GM23338 (cell line): ENCODE results near the gene OR10D3. TPM values are rescaled to one million over a fixed set of nuclear protein-coding genes. Genes with fewer than 3 reads are reported as not detected.

Experiments
- ATAC-seq: fragments of 200-7000 bp; cut with Tn5 transposase; 3 replicates; pipeline ENCODE4 v1.9.1; 2020
- DNase-seq: peaks from one replicate; pipeline ENCODE4 v3.0.0-alpha.2; 2015; ENCODE audit warnings: low spot score
- H2AFZ ChIP-seq: fragments of 200-600 bp; sonication (generic); 2 replicates; pipeline ENCODE4 v1.8.0; 2016; ENCODE audit warnings: antibody characterized with exemption, mild to moderate bottlenecking, moderate library complexity
- H3F3A ChIP-seq: fragments of 200-600 bp; sonication (generic); replicated peaks from 2 replicates; pipeline ENCODE4 v1.8.0; 2017; ENCODE audit warnings: antibody characterized with exemption, mixed run types, low read depth
- H3K27ac ChIP-seq: fragments of 200-600 bp; sonication (generic); 2 replicates; pipeline ENCODE4 v1.6.1; 2016; ENCODE audit warnings: low read depth
- H3K27me3 ChIP-seq: fragments of 200-600 bp; sonication (generic); 2 replicates; pipeline ENCODE4 v1.8.0; 2016; ENCODE audit warnings: mild to moderate bottlenecking, mixed run types, moderate library complexity; ENCODE audit not compliant: insufficient read depth
- H3K36me3 ChIP-seq: fragments of 200-600 bp; sonication (generic); 2 replicates; pipeline ENCODE4 v1.8.0; 2016; ENCODE audit warnings: mild to moderate bottlenecking; ENCODE audit not compliant: insufficient read depth
- H3K4me1 ChIP-seq: fragments of 200-600 bp; sonication (generic); 2 replicates; pipeline ENCODE4 v1.8.0; 2016; ENCODE audit warnings: mild to moderate bottlenecking, moderate library complexity; ENCODE audit not compliant: insufficient read depth
- H3K4me2 ChIP-seq: fragments of 200-600 bp; sonication (generic); 2 replicates; pipeline ENCODE4 v1.7.1; 2017; ENCODE audit warnings: mixed run types
- H3K4me3 ChIP-seq: fragments of 200-600 bp; sonication (generic); 2 replicates; pipeline ENCODE4 v1.6.1; 2016; ENCODE audit warnings: mixed run types
- H3K79me2 ChIP-seq: fragments of 200-600 bp; sonication (generic); replicated peaks from 2 replicates; pipeline ENCODE4 v1.8.0; 2017; ENCODE audit warnings: mild to moderate bottlenecking; ENCODE audit not compliant: insufficient read depth
- H3K9me2 ChIP-seq: fragments of 200-600 bp; sonication (generic); 2 replicates; pipeline ENCODE4 v1.8.0; 2017; ENCODE audit not compliant: insufficient read depth
- H4K20me1 ChIP-seq: fragments of 200-600 bp; sonication (generic); replicated peaks from 2 replicates; pipeline ENCODE4 v1.8.0; 2017; ENCODE audit warnings: mild to moderate bottlenecking; ENCODE audit not compliant: insufficient read depth
- H3K27ac Mint-ChIP-seq: 2 replicates; pipeline ENCODE4 v1.8.0; 2020; ENCODE audit warnings: inconsistent platforms, mild to moderate bottlenecking, moderate library complexity, mixed read lengths
- H3K27me3 Mint-ChIP-seq: 3 replicates; pipeline ENCODE4 v1.8.0; 2022; ENCODE audit warnings: low read depth, mild to moderate bottlenecking, moderate library complexity, mixed read lengths, inconsistent platforms; ENCODE audit not compliant: insufficient read depth, poor library complexity
- H3K36me3 Mint-ChIP-seq: 3 replicates; pipeline ENCODE4 v1.8.0; 2021; ENCODE audit warnings: low read depth, mild to moderate bottlenecking, inconsistent platforms, moderate library complexity, mixed read lengths
- H3K4me1 Mint-ChIP-seq: 3 replicates; pipeline ENCODE4 v1.8.0; 2020; ENCODE audit warnings: mild to moderate bottlenecking, inconsistent platforms, mixed read lengths
- H3K4me3 Mint-ChIP-seq: 3 replicates; pipeline ENCODE4 v1.8.0; 2021; ENCODE audit warnings: moderate library complexity, mild to moderate bottlenecking, inconsistent platforms, mixed read lengths
- H3K9me3 Mint-ChIP-seq: 3 replicates; pipeline ENCODE4 v1.8.0; 2020; ENCODE audit warnings: moderate library complexity, mild to moderate bottlenecking, inconsistent platforms, mixed read lengths
- CREB1 ChIP-seq: fragments of 250-450 bp; sonication (Bioruptor Pico); IDR thresholded peaks from 2 replicates; pipeline ENCODE4 v1.5.0; 2020; ENCODE audit warnings: low read depth, mild to moderate bottlenecking, moderate library complexity
- EZH2 ChIP-seq: fragments of 200-600 bp; sonication (generic); IDR thresholded peaks from one replicate; pipeline ENCODE4 v1.8.0; 2017; ENCODE audit warnings: antibody characterized with exemption, mild to moderate bottlenecking, low read depth; ENCODE audit not compliant: unreplicated experiment
- EZH2phosphoT487 ChIP-seq: fragments of 200-600 bp; sonication (generic); IDR thresholded peaks from one replicate; pipeline ENCODE4 v1.8.1; 2018; ENCODE audit warnings: antibody characterized with exemption; ENCODE audit not compliant: unreplicated experiment
- JUNB ChIP-seq: IDR thresholded peaks from one replicate; pipeline ENCODE4 v1.6.1; 2016; ENCODE audit warnings: antibody characterized with exemption; ENCODE audit not compliant: unreplicated experiment
- NANOG ChIP-seq: IDR thresholded peaks from 2 replicates; pipeline ENCODE4 v1.6.1; 2016; ENCODE audit warnings: antibody characterized with exemption, borderline replicate concordance
- POLR2AphosphoS5 ChIP-seq: IDR thresholded peaks from 2 replicates; pipeline ENCODE4 v1.6.1; 2016; ENCODE audit warnings: antibody characterized with exemption, low read depth
- STAT1 ChIP-seq: IDR thresholded peaks from one replicate; pipeline ENCODE4 v1.6.1; 2016; ENCODE audit warnings: antibody characterized with exemption; ENCODE audit not compliant: unreplicated experiment
- ZNF114 ChIP-seq: fragments of 250-450 bp; sonication (Bioruptor Pico); IDR thresholded peaks from 2 replicates; pipeline ENCODE4 v1.5.0; 2020; ENCODE audit warnings: mild to moderate bottlenecking, moderate library complexity
- ZNF331 ChIP-seq: fragments of 250-450 bp; sonication (Bioruptor Pico); IDR thresholded peaks from 2 replicates; pipeline ENCODE4 v1.5.0; 2020; ENCODE audit warnings: low read depth, mild to moderate bottlenecking, moderate library complexity
- polyA plus RNA-seq: library from polyadenylated mRNA; unstranded; fragments of >200 nt; fragmentation: Nextera tagmentation; extraction: Ambion mirVana; gene quantifications from 2 replicates; pipeline ENCODE4 v1.2.1, GENCODE V29; 2016
- total RNA-seq: library from RNA; depleted of rRNA; stranded (reverse); fragments of >200 nt; shearing (Covaris generic); gene quantifications from 2 replicates; pipeline ENCODE4 v1.2.3, GENCODE V29; 2014
- TF ChIP-seq, protein P1 (sequence below), 2 experiments: fragments of 200-600 bp in 1 of 2; sonication (generic) in 1 of 2; conservative IDR thresholded peaks; 2 replicates each; pipeline versions ENCODE4 v1.5.1 to v1.6.1; 2016 to 2017; ENCODE audit warnings: antibody characterized with exemption in 2 of 2, low read depth in 2 of 2, mild to moderate bottlenecking in 2 of 2, moderate library complexity in 1 of 2
- TF ChIP-seq, protein P2 (sequence below): IDR thresholded peaks from 2 replicates; pipeline ENCODE4 v1.6.1; 2016; ENCODE audit warnings: antibody characterized with exemption
- TF ChIP-seq, protein P3 (sequence below): IDR thresholded peaks from one replicate; pipeline ENCODE4 v1.6.1; 2018; ENCODE audit warnings: antibody characterized with exemption; ENCODE audit not compliant: unreplicated experiment
- TF ChIP-seq, protein P4 (sequence below): fragments of 250-450 bp; sonication (Bioruptor Pico); IDR thresholded peaks from 2 replicates; pipeline ENCODE4 v1.5.0; 2020; ENCODE audit warnings: mild to moderate bottlenecking, moderate library complexity

Gene OR10D3
- total and polyA plus RNA-seq, 2 experiments from 2014 or later = not detected

DNA sequence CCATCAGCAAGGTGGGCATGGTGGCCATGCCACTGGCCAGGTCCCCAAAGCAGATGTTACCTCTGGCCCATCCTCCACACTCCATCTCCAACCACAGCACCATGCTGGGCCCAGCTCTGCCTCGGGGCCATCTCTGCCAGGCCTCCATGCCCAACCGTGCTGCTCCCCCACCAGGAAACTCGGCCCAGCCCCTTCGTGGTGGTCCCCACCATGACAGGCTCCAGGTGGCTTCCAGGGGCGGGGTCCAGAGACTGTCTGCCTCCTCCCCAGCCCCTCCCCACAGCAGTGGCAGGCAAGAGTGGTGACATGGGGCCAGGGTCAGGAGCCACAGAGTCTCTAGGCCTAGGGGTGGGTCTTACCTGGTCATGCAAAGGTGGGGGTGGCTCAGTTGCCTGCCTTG, 27.3 kb downstream of the OR10D3 start:
- no peaks in the 10 kb centered on the region for H3F3A ChIP-seq
- Mint-ChIP-seq H3K27ac (no peak overlapping the region), H3K4me1 (no peaks in the 10 kb centered on the region)

More for the DNA sequence above, 27.3 kb downstream of the OR10D3 start:
- Histone ChIP-seq H3K36me3 (no peaks in the 10 kb centered on the region), H3K27ac (no peak overlapping the region), H3K9me2 (no peaks in the 10 kb centered on the region), H3K27me3 (no peaks in the 10 kb centered on the region), H2AFZ (no peak overlapping the region), H3K4me2 (no peak overlapping the region), H3K79me2 (no peaks in the 10 kb centered on the region), H3K4me3 (no peak overlapping the region), H3K4me1 (no peaks in the 10 kb centered on the region), H4K20me1 (no peaks in the 10 kb centered on the region)
- DNase-seq (no peak), ATAC-seq (no peak)
- Mint-ChIP-seq H3K4me3 (no peak overlapping the region), H3K27me3 (no peaks in the 10 kb centered on the region), H3K9me3 (no peaks in the 10 kb centered on the region), H3K36me3 (no peaks in the 10 kb centered on the region)
- no peak for TF ChIP-seq POLR2AphosphoS5
- TF ChIP-seq EZH2phosphoT487 = no peak
- TF ChIP-seq, protein P1, sequence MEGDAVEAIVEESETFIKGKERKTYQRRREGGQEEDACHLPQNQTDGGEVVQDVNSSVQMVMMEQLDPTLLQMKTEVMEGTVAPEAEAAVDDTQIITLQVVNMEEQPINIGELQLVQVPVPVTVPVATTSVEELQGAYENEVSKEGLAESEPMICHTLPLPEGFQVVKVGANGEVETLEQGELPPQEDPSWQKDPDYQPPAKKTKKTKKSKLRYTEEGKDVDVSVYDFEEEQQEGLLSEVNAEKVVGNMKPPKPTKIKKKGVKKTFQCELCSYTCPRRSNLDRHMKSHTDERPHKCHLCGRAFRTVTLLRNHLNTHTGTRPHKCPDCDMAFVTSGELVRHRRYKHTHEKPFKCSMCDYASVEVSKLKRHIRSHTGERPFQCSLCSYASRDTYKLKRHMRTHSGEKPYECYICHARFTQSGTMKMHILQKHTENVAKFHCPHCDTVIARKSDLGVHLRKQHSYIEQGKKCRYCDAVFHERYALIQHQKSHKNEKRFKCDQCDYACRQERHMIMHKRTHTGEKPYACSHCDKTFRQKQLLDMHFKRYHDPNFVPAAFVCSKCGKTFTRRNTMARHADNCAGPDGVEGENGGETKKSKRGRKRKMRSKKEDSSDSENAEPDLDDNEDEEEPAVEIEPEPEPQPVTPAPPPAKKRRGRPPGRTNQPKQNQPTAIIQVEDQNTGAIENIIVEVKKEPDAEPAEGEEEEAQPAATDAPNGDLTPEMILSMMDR (conservative IDR thresholded peaks at IDR 0.05; ENCODE audit: low read depth in 2 of 2) = no peak
- TF ChIP-seq ZNF331 (CRISPR knock-in tag) = no peak
- TF ChIP-seq, protein P2, sequence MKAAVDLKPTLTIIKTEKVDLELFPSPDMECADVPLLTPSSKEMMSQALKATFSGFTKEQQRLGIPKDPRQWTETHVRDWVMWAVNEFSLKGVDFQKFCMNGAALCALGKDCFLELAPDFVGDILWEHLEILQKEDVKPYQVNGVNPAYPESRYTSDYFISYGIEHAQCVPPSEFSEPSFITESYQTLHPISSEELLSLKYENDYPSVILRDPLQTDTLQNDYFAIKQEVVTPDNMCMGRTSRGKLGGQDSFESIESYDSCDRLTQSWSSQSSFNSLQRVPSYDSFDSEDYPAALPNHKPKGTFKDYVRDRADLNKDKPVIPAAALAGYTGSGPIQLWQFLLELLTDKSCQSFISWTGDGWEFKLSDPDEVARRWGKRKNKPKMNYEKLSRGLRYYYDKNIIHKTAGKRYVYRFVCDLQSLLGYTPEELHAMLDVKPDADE = no peak
- TF ChIP-seq, protein P3, sequence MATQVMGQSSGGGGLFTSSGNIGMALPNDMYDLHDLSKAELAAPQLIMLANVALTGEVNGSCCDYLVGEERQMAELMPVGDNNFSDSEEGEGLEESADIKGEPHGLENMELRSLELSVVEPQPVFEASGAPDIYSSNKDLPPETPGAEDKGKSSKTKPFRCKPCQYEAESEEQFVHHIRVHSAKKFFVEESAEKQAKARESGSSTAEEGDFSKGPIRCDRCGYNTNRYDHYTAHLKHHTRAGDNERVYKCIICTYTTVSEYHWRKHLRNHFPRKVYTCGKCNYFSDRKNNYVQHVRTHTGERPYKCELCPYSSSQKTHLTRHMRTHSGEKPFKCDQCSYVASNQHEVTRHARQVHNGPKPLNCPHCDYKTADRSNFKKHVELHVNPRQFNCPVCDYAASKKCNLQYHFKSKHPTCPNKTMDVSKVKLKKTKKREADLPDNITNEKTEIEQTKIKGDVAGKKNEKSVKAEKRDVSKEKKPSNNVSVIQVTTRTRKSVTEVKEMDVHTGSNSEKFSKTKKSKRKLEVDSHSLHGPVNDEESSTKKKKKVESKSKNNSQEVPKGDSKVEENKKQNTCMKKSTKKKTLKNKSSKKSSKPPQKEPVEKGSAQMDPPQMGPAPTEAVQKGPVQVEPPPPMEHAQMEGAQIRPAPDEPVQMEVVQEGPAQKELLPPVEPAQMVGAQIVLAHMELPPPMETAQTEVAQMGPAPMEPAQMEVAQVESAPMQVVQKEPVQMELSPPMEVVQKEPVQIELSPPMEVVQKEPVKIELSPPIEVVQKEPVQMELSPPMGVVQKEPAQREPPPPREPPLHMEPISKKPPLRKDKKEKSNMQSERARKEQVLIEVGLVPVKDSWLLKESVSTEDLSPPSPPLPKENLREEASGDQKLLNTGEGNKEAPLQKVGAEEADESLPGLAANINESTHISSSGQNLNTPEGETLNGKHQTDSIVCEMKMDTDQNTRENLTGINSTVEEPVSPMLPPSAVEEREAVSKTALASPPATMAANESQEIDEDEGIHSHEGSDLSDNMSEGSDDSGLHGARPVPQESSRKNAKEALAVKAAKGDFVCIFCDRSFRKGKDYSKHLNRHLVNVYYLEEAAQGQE = no peak
- TF ChIP-seq, protein P4, sequence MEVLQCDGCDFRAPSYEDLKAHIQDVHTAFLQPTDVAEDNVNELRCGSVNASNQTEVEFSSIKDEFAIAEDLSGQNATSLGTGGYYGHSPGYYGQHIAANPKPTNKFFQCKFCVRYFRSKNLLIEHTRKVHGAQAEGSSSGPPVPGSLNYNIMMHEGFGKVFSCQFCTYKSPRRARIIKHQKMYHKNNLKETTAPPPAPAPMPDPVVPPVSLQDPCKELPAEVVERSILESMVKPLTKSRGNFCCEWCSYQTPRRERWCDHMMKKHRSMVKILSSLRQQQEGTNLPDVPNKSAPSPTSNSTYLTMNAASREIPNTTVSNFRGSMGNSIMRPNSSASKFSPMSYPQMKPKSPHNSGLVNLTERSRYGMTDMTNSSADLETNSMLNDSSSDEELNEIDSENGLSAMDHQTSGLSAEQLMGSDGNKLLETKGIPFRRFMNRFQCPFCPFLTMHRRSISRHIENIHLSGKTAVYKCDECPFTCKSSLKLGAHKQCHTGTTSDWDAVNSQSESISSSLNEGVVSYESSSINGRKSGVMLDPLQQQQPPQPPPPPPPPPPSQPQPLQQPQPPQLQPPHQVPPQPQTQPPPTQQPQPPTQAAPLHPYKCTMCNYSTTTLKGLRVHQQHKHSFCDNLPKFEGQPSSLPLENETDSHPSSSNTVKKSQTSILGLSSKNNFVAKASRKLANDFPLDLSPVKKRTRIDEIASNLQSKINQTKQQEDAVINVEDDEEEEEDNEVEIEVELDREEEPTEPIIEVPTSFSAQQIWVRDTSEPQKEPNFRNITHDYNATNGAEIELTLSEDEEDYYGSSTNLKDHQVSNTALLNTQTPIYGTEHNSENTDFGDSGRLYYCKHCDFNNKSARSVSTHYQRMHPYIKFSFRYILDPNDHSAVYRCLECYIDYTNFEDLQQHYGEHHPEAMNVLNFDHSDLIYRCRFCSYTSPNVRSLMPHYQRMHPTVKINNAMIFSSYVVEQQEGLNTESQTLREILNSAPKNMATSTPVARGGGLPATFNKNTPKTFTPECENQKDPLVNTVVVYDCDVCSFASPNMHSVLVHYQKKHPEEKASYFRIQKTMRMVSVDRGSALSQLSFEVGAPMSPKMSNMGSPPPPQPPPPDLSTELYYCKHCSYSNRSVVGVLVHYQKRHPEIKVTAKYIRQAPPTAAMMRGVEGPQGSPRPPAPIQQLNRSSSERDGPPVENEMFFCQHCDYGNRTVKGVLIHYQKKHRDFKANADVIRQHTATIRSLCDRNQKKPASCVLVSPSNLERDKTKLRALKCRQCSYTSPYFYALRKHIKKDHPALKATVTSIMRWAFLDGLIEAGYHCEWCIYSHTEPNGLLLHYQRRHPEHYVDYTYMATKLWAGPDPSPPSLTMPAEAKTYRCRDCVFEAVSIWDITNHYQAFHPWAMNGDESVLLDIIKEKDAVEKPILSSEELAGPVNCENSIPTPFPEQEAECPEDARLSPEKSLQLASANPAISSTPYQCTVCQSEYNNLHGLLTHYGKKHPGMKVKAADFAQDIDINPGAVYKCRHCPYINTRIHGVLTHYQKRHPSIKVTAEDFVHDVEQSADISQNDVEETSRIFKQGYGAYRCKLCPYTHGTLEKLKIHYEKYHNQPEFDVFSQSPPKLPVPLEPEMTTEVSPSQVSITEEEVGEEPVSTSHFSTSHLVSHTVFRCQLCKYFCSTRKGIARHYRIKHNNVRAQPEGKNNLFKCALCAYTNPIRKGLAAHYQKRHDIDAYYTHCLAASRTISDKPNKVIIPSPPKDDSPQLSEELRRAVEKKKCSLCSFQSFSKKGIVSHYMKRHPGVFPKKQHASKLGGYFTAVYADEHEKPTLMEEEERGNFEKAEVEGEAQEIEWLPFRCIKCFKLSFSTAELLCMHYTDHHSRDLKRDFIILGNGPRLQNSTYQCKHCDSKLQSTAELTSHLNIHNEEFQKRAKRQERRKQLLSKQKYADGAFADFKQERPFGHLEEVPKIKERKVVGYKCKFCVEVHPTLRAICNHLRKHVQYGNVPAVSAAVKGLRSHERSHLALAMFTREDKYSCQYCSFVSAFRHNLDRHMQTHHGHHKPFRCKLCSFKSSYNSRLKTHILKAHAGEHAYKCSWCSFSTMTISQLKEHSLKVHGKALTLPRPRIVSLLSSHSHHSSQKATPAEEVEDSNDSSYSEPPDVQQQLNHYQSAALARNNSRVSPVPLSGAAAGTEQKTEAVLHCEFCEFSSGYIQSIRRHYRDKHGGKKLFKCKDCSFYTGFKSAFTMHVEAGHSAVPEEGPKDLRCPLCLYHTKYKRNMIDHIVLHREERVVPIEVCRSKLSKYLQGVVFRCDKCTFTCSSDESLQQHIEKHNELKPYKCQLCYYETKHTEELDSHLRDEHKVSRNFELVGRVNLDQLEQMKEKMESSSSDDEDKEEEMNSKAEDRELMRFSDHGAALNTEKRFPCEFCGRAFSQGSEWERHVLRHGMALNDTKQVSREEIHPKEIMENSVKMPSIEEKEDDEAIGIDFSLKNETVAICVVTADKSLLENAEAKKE (CRISPR knock-in tag) = no peak
- no peak for TF ChIP-seq CREB1 (CRISPR knock-in tag)
- no peak for TF ChIP-seq NANOG
- TF ChIP-seq STAT1 = no peak
- no peak for TF ChIP-seq ZNF114 (CRISPR knock-in tag)
- TF ChIP-seq JUNB = no peak
- TF ChIP-seq EZH2 = no peak
